DND-41 (cell line): Measurements from ENCODE around the gene TPPP.

Source experiments
- ATAC-seq: fragments of 200-7000 bp; cut with Tn5 transposase; 3 replicates; pipeline ENCODE4 v1.9.1; 2021; ENCODE audit warnings: low read depth; ENCODE audit not compliant: insufficient read depth
- DNase-seq: peaks from one replicate; pipeline ENCODE4 v3.0.0-alpha.2; 2020
- H2AFZ ChIP-seq: 2 replicates; pipeline ENCODE4 v1.6.0; 2012; ENCODE audit warnings: low read depth, low read length
- H3K27ac ChIP-seq: 2 replicates; pipeline ENCODE4 v1.5.1; 2012; ENCODE audit warnings: low read length, inconsistent platforms
- H3K27me3 ChIP-seq: fragments of 200-600 bp; sonication (generic); 2 replicates; pipeline ENCODE4 v1.6.0; 2012; ENCODE audit warnings: low read length, mild to moderate bottlenecking, inconsistent platforms; ENCODE audit not compliant: insufficient read depth, poor library complexity
- H3K36me3 ChIP-seq: 2 replicates; pipeline ENCODE4 v1.5.1; 2012; ENCODE audit warnings: low read length, inconsistent platforms; ENCODE audit not compliant: insufficient read depth
- H3K4me1 ChIP-seq: 2 replicates; pipeline ENCODE4 v1.5.1; 2012; ENCODE audit warnings: mild to moderate bottlenecking, low read length; ENCODE audit not compliant: insufficient read depth
- H3K4me2 ChIP-seq: 2 replicates; pipeline ENCODE4 v1.6.0; 2012; ENCODE audit warnings: mild to moderate bottlenecking, moderate library complexity, low read length, inconsistent platforms; ENCODE audit not compliant: insufficient read depth
- H3K4me3 ChIP-seq, 2 experiments: fragments of 200-600 bp in 1 of 2; shearing (Covaris generic) in 1 of 2; 2 replicates each; pipeline ENCODE4 v1.5.1; 2012 to 2016; ENCODE audit warnings: inconsistent platforms in 2 of 2, low read length in 2 of 2, mild to moderate bottlenecking in 2 of 2, low read depth in 1 of 2, moderate library complexity in 1 of 2
- H3K79me2 ChIP-seq: 2 replicates; pipeline ENCODE4 v1.6.0; 2012; ENCODE audit warnings: low read length, inconsistent platforms; ENCODE audit not compliant: insufficient read depth
- H3K9ac ChIP-seq: 2 replicates; pipeline ENCODE4 v1.6.0; 2012; ENCODE audit warnings: low read depth, mild to moderate bottlenecking, inconsistent platforms, low read length, moderate library complexity
- H3K9me3 ChIP-seq: 2 replicates; pipeline ENCODE4 v1.5.1; 2012; ENCODE audit warnings: low read length, moderate library complexity, mild to moderate bottlenecking, inconsistent platforms; ENCODE audit not compliant: insufficient read depth, severe bottlenecking
- H4K20me1 ChIP-seq: 2 replicates; pipeline ENCODE4 v1.6.0; 2012; ENCODE audit warnings: low read length; ENCODE audit not compliant: insufficient read depth
- EZH2 ChIP-seq: IDR thresholded peaks from 3 replicates; pipeline ENCODE4 v1.6.1; 2012; ENCODE audit warnings: borderline replicate concordance, low read depth, mild to moderate bottlenecking, moderate library complexity, low read length, inconsistent platforms; ENCODE audit not compliant: severe bottlenecking
- TF ChIP-seq, protein P1 (sequence below): IDR thresholded peaks from 2 replicates; pipeline ENCODE4 v1.5.1; 2012; ENCODE audit warnings: borderline replicate concordance, low read length, moderate library complexity, mild to moderate bottlenecking; ENCODE audit not compliant: poor library complexity, severe bottlenecking; ENCODE audit errors: extremely low read depth

The TPPP gene

DNA sequence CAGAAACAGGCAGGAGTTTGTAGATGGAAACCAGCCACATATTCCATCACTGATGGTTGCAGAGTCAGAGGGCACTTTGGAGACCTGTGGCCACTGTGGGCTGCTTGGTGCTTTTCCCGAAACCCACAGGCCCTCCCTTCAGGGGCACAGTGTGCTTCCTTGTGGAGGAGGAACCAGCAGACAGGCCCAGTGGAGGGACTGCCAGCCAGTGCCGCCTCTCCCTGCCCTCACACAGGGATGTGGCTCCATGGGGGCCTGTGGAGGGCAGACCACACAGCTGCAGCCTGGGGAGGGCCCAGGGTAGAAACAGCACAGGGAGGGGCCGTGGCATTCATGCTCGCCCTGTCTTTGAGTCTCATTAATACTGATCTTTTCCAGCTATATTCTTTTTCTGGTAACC is 45.8 kb downstream of the TPPP start:
- Histone ChIP-seq H2AFZ (no peak overlapping the region), H3K27me3 (no peaks in the 10 kb centered on the region), H3K9ac (no peak overlapping the region), H3K79me2 (no peaks in the 10 kb centered on the region), H3K4me3 (no peak overlapping the region), H3K9me3 (peaks cover 2% of the 10 kb centered on the region), H3K36me3 (peaks cover 85% of the 10 kb centered on the region), H3K4me1 (no peaks in the 10 kb centered on the region), H3K4me2 (no peak overlapping the region), H3K27ac (no peak overlapping the region), H4K20me1 (0 out of 2 replicates have a peak, but pooled peaks cover 3% of the 10 kb centered on the region)
- ATAC-seq = no peak
- TF ChIP-seq EZH2 = no peak
- TF ChIP-seq, protein P1, sequence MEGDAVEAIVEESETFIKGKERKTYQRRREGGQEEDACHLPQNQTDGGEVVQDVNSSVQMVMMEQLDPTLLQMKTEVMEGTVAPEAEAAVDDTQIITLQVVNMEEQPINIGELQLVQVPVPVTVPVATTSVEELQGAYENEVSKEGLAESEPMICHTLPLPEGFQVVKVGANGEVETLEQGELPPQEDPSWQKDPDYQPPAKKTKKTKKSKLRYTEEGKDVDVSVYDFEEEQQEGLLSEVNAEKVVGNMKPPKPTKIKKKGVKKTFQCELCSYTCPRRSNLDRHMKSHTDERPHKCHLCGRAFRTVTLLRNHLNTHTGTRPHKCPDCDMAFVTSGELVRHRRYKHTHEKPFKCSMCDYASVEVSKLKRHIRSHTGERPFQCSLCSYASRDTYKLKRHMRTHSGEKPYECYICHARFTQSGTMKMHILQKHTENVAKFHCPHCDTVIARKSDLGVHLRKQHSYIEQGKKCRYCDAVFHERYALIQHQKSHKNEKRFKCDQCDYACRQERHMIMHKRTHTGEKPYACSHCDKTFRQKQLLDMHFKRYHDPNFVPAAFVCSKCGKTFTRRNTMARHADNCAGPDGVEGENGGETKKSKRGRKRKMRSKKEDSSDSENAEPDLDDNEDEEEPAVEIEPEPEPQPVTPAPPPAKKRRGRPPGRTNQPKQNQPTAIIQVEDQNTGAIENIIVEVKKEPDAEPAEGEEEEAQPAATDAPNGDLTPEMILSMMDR = no peak
- no peak for DNase-seq

DNA sequence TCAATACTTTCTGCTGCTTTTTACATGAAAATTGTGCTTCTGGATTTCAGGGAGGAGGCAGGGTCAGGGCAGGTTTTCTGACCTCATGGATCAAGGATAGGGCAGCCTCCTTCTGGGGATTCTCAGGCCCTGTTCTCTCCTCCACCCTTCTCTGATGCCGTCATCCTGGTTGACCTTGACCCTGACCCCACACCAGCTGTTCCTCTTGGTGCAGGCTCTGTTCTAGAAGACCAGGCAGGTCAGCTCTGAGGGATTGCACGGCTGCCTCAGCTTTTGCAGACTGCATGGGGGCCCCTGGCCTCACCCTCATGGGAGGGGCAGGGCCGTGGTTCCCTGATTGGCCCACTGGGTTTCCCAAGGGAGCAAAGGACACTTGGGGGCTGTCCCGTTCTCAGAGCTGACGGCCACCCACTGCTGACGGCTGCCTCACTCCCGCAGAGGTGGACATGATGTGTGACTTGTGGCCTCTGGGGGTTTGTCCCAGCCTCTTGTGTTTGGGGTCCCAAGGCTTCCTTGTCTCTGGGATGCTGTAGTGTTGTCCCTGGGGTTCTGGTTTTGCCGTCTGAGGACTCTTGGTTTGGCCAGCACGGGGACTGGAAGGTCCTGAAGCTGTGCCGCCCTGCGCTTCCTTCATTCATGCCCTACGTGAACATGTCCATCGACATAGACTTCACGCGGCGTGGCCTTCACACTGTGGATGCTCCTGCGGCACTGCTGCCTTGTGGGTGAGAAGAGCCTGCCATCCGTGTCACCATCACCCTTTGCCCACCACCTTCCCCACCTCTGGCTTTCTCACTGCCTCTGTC is 46.6 kb downstream of the TPPP start:
- Histone ChIP-seq H3K9ac (no peak overlapping the region), H3K27ac (no peak overlapping the region), H3K4me2 (no peak overlapping the region), H3K79me2 (no peaks in the 10 kb centered on the region), H3K27me3 (no peaks in the 10 kb centered on the region), H3K4me1 (no peaks in the 10 kb centered on the region), H2AFZ (no peak overlapping the region), H3K4me3 (no peak overlapping the region), H3K36me3 (peaks cover 82% of the 10 kb centered on the region), H4K20me1 (no peaks in the 10 kb centered on the region), H3K9me3 (peaks cover 2% of the 10 kb centered on the region)
- ATAC-seq (no peak), DNase-seq (no peak)
- TF ChIP-seq, protein P1 = no peak
- no peak for TF ChIP-seq EZH2

DNA sequence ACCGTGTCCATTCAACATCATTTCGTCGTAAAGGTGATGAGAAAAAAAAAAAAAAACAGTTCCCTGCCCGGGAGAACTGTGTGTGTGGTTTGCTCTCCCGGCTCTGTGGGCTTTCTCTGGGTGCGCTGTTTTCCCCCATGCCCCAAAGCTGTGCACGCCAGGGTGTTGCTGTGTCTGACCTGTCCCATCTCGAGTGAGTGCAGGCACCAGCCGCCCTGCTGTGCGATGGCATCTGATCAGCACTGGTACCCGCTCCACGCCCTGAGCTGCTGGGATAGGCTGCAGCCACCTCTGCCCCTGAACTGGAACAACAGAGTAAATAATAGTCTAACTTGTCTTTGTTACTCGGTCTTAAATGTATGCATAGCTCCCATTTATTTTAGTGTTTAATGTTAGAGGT is 47.7 kb downstream of the TPPP start:
- no peak for ATAC-seq
- peaks cover 2% of the 10 kb centered on the region for H3K9me3 ChIP-seq
- peaks cover 8% of the 10 kb centered on the region; the same call in 1 of the 2 replicates for H4K20me1 ChIP-seq
- H3K27me3 ChIP-seq = no peaks in the 10 kb centered on the region
- no peak for TF ChIP-seq EZH2
- TF ChIP-seq, protein P1 = no peak
- DNase-seq = no peak
- H3K36me3 ChIP-seq = peaks cover 88% of the 10 kb centered on the region
- no peaks in the 10 kb centered on the region for H3K79me2 ChIP-seq
- H3K9ac ChIP-seq = no peak overlapping the region
- H2AFZ ChIP-seq = no peak overlapping the region
- H3K4me2 ChIP-seq = no peak overlapping the region
- no peaks in the 10 kb centered on the region for H3K4me1 ChIP-seq
- H3K4me3 ChIP-seq = no peak overlapping the region
- H3K27ac ChIP-seq = no peak overlapping the region
